GM12878 (cell line): Measurements from ENCODE around the gene SUZ12. TPM values are rescaled to one million over a fixed set of nuclear protein-coding genes. Genes with fewer than 3 reads are reported as not detected.
"Not testable (repeated sequence)": the region's sequence is repeated elsewhere in the genome, so short reads cannot be mapped to it uniquely, and the experiment has no call there.

Source experiments
- ATAC-seq: fragments of 200-7000 bp; cut with Tn5 transposase; 3 replicates; pipeline ENCODE4 v1.9.1; 2020; ENCODE audit warnings: mild to moderate bottlenecking, moderate library complexity
- BruUV-seq: library from RNA; stranded (reverse); fragments of 400-500 nt; replicated peaks from 2 replicates; lab custom pipeline; 2021; lab: Mats Ljungman, UMichigan
- CTCF ChIA-PET: fragments of 300-600 bp; sonication (Branson Sonifier 250); formaldehyde crosslinking; extraction: SDS; loops from one replicate; lab custom pipeline; 2021; ENCODE audit warnings: inconsistent platforms; lab: Yijun Ruan, JAX
- POLR2A ChIA-PET: fragments of 350-600 bp; formaldehyde crosslinking; extraction: SDS; loops from one replicate; lab custom pipeline; 2021; ENCODE audit warnings: inconsistent platforms; lab: Charles Lee
- RAD21 ChIA-PET: fragments of 300-600 bp; sonication (Branson Sonifier 250); formaldehyde crosslinking; loops from one replicate; lab custom pipeline; 2023; ENCODE audit warnings: antibody characterized with exemption; ENCODE audit not compliant: unreplicated experiment; lab: Charles Lee
- SMC1A ChIA-PET: fragments of 300-600 bp; sonication (Branson Sonifier 250); formaldehyde crosslinking; loops from one replicate; lab custom pipeline; 2023; ENCODE audit not compliant: unreplicated experiment, uncharacterized antibody; lab: Charles Lee
- DNase-seq: peaks from one replicate; pipeline ENCODE4 v3.0.0-alpha.2; 2011; ENCODE audit warnings: low read depth, low spot score
- FAIRE-seq: peaks from 3 replicates; lab custom pipeline; 2011; peaks lifted over from hg19 to GRCh38; lab: Jason Lieb, UNC
- H2AFZ ChIP-seq: 2 replicates; pipeline ENCODE4 v1.6.0; 2011; ENCODE audit warnings: low read depth, low read length, control low read depth; ENCODE audit not compliant: control insufficient read depth
- H3K27ac ChIP-seq: 2 replicates; pipeline ENCODE4 v1.5.1; 2011; ENCODE audit warnings: control low read depth; ENCODE audit not compliant: control insufficient read depth, insufficient read depth
- H3K27me3 ChIP-seq, 2 experiments: replicated peaks in 1 of 2; 2 replicates each; pipeline versions ENCODE4 v1.6.0 to v1.6.1; 2011; ENCODE audit warnings: low read length in 1 of 2; ENCODE audit not compliant: control insufficient read depth in 2 of 2, insufficient read depth in 2 of 2
- H3K36me3 ChIP-seq, 2 experiments: 2 replicates each; pipeline ENCODE4 v1.5.1; 2011; ENCODE audit warnings: low read length in 1 of 2; ENCODE audit not compliant: control insufficient read depth in 2 of 2, insufficient read depth in 2 of 2
- H3K4me1 ChIP-seq: 2 replicates; pipeline ENCODE4 v1.6.1; 2011; ENCODE audit warnings: mild to moderate bottlenecking, low read length, moderate library complexity, mixed read lengths; ENCODE audit not compliant: control insufficient read depth, insufficient read depth
- H3K4me2 ChIP-seq: 2 replicates; pipeline ENCODE4 v1.6.0; 2011; ENCODE audit warnings: control low read depth; ENCODE audit not compliant: control insufficient read depth, insufficient read depth
- H3K4me3 ChIP-seq: fragments of 200-600 bp; sonication (generic); 2 replicates; pipeline ENCODE4 v1.5.1; 2016
- H3K79me2 ChIP-seq: 2 replicates; pipeline ENCODE4 v1.6.0; 2011; ENCODE audit warnings: low read length; ENCODE audit not compliant: control insufficient read depth, insufficient read depth
- H3K9ac ChIP-seq: 2 replicates; pipeline ENCODE4 v1.8.0; 2011; ENCODE audit warnings: low read length, control low read depth, mixed read lengths; ENCODE audit not compliant: control insufficient read depth, insufficient read depth
- H3K9me3 ChIP-seq: replicated peaks from 3 replicates; pipeline ENCODE4 v1.5.1; 2011; ENCODE audit warnings: mild to moderate bottlenecking, low read length; ENCODE audit not compliant: control insufficient read depth, insufficient read depth
- H4K20me1 ChIP-seq: 2 replicates; pipeline ENCODE4 v1.6.0; 2011; ENCODE audit not compliant: control insufficient read depth, insufficient read depth
- HDGF ChIP-seq: fragments of 450-650 bp; IDR thresholded peaks from 2 replicates; pipeline ENCODE4 v1.6.1; 2016; ENCODE audit warnings: antibody characterized with exemption
- WGBS: methylation state at CpG from one replicate; pipeline ENCODE4 v1.1.6; 2016; ENCODE audit warnings: low lambda C conversion rate; ENCODE audit not compliant: insufficient replicate concordance, insufficient coverage; ENCODE audit errors: missing lambda C conversion rate; 5-methylcytosine and 5-hydroxymethylcytosine counted together
- in situ Hi-C: fragments of 300-500 bp; cut with MboI; formaldehyde crosslinking; loops from 9 replicates; pipeline ENCODE4 v1.14.3; 2018; ENCODE audit warnings: mixed read lengths
- intact Hi-C: fragments of 100-400 bp; cut with micrococcal nuclease; formaldehyde crosslinking; loops from one replicate; pipeline ENCODE4 v1.14.2; 2022; ENCODE audit not compliant: unreplicated experiment
- polyA plus RNA-seq, 11 experiments: library from polyadenylated mRNA; depleted of rRNA in 4 of 11; unstranded in 6 of 11; stranded (reverse) in 5 of 11; fragments of >200 nt; fragmentation: Nextera tagmentation in 4 of 11; fragmentation: Illumina TruSeq in 1 of 11; extraction: Ambion mirVana in 4 of 11; extraction: Trizol in 1 of 11; gene quantifications; 1 replicate in 1 of 11; 2 replicates in 10 of 11; pipeline versions ENCODE4 v1.2.1 to v1.2.3, GENCODE V29; 2011 to 2016; ENCODE audit warnings: inconsistent platforms in 2 of 11, missing spikeins in 2 of 11, low read depth in 1 of 11
- total RNA-seq, 4 experiments: library from RNA; depleted of rRNA in 3 of 4; stranded (reverse); fragments of >200 nt in 3 of 4; fragmentation: Illumina TruSeq in 1 of 4; extraction: Trizol in 1 of 4; gene quantifications; 2 replicates each; pipeline versions ENCODE4 v1.2.1 to v1.2.3, GENCODE V29; 2013 to 2021

Gene SUZ12
- total and polyA plus RNA-seq, 10 of the 15 experiments (the other 5 are each of a cell fraction or from before 2014, with no cell fraction given): 19.2 to 69.2 (median 34.5) TPM

GRCh38 chr17:32022554-32022953, 85.7 kb downstream of the SUZ12 start:
- H3K9me3 ChIP-seq, RAD21 ChIA-PET, DNase-seq, H3K4me3 ChIP-seq, H3K27me3 ChIP-seq, H3K27ac ChIP-seq, BruUV-seq, CTCF ChIA-PET, H2AFZ ChIP-seq, in situ Hi-C loops, intact Hi-C loops, H3K9ac ChIP-seq, H3K4me2 ChIP-seq, POLR2A ChIA-PET, ATAC-seq, FAIRE-seq, SMC1A ChIA-PET, H4K20me1 ChIP-seq, H3K4me1 ChIP-seq, H3K36me3 ChIP-seq, H3K79me2 ChIP-seq: not testable (repeated sequence)
- WGBS: 100% methylated on average over 3 of the region's 5 CpGs

- CTCF ChIA-PET, DNase-seq, H3K4me1 ChIP-seq, H3K27ac ChIP-seq, H3K4me2 ChIP-seq, H3K4me3 ChIP-seq, H4K20me1 ChIP-seq, POLR2A ChIA-PET, H3K9ac ChIP-seq, H3K36me3 ChIP-seq, intact Hi-C loops, H3K9me3 ChIP-seq, RAD21 ChIA-PET, H3K27me3 ChIP-seq, BruUV-seq, SMC1A ChIA-PET, H2AFZ ChIP-seq, FAIRE-seq, in situ Hi-C loops, ATAC-seq, H3K79me2 ChIP-seq: not testable (repeated sequence)
- 0 out of 2 replicates have a peak, but pooled peaks have one; percentile 35 for TF ChIP-seq HDGF
- WGBS: 86% methylated on average over 3 of the region's 4 CpGs
Observed at GRCh38 chr17:32027271-32027670, 90.5 kb downstream of the SUZ12 start.
